Neural progenitor cell (in vitro differentiated cells): ENCODE measurements around the gene PPP2R2C.

Experiments used
- CTCF ChIP-seq: fragments of 200-600 bp; sonication (generic); IDR thresholded peaks from 2 replicates; pipeline ENCODE4 v1.5.1; 2017; ENCODE audit warnings: antibody characterized with exemption, mild to moderate bottlenecking
- EZH2 ChIP-seq: fragments of 200-600 bp; sonication (generic); IDR thresholded peaks from 2 replicates; pipeline ENCODE4 v1.6.1; 2017; ENCODE audit warnings: antibody characterized with exemption, mild to moderate bottlenecking, moderate library complexity
- EZH2phosphoT487 ChIP-seq: fragments of 200-600 bp; sonication (generic); IDR thresholded peaks from 2 replicates; pipeline ENCODE4 v1.6.1; 2017; ENCODE audit warnings: antibody characterized with exemption

DNA sequence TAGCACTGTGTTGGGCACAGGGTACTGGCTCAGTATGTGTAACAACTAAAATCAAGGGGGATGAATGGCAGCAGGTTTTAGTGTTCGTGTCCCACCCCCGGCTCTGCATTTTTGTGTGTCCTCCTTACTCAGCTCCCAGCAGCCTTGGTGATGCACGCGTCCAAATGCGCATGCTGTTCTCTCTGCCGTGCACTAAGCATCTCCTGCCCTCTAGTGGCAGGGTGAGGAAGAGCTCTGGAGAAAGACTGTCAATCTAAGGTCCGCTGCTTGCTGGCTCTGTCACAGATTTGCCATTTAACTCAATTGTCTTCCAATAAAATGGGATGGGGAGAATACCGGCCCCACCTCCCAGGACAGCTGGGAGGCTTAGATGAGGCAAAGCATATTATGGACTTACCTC is 141.4 kb downstream of the PPP2R2C start:
- TF ChIP-seq CTCF (peak; percentile 58), EZH2phosphoT487 (no peak), EZH2 (no peak)
